K562 (cell line): ENCODE data around the gene NPC1. TPM values are rescaled to one million over a fixed set of nuclear protein-coding genes. Genes with fewer than 3 reads are reported as not detected.

ENCODE experiments used
- BCOR ChIP-seq: fragments of 450-650 bp; IDR thresholded peaks from 2 replicates; pipeline ENCODE4 v1.6.1; 2016
- BRF1 ChIP-seq: IDR thresholded peaks from 3 replicates; pipeline ENCODE4 v1.6.1; 2011; ENCODE audit warnings: borderline replicate concordance, mild to moderate bottlenecking; ENCODE audit not compliant: insufficient read length; ENCODE audit errors: extremely low read depth
- CEBPB ChIP-seq: fragments of 450-650 bp; IDR thresholded peaks from 2 replicates; pipeline ENCODE4 v1.6.1; 2016; ENCODE audit warnings: missing genetic modification characterization, missing compliant biosample characterization
- CHAMP1 ChIP-seq: fragments of 450-650 bp; IDR thresholded peaks from 2 replicates; pipeline ENCODE4 v1.6.1; 2016; ENCODE audit warnings: mild to moderate bottlenecking
- DDX20 ChIP-seq: fragments of 450-650 bp; IDR thresholded peaks from 2 replicates; pipeline ENCODE4 v1.6.1; 2016; ENCODE audit warnings: missing genetic modification characterization, low read depth, mild to moderate bottlenecking, missing compliant biosample characterization, moderate library complexity
- DNMT1 ChIP-seq: fragments of 450-650 bp; IDR thresholded peaks from 2 replicates; pipeline ENCODE4 v1.6.1; 2016; ENCODE audit warnings: antibody characterized with exemption, mild to moderate bottlenecking
- ETS2 ChIP-seq: IDR thresholded peaks from 2 replicates; pipeline ENCODE4 v1.6.1; 2016; ENCODE audit warnings: borderline replicate concordance, missing genetic modification characterization, mild to moderate bottlenecking, moderate library complexity, missing compliant biosample characterization; ENCODE audit not compliant: poor library complexity, severe bottlenecking
- GABPA ChIP-seq: fragments of 200-800 bp; sonication (Bioruptor generic); conservative IDR thresholded peaks from 2 replicates; pipeline ENCODE4 v1.6.1; 2016; ENCODE audit warnings: low read depth, missing genetic modification characterization, missing compliant biosample characterization
- MEF2A ChIP-seq: IDR thresholded peaks from 2 replicates; pipeline ENCODE4 v1.6.1; 2011; ENCODE audit warnings: low read depth, mild to moderate bottlenecking, low read length, moderate library complexity; ENCODE audit not compliant: control insufficient read depth
- MTA2 ChIP-seq: fragments of 450-650 bp; IDR thresholded peaks from 2 replicates; pipeline ENCODE4 v1.6.1; 2016; ENCODE audit warnings: low read depth
- NUFIP1 ChIP-seq: fragments of 450-650 bp; IDR thresholded peaks from 2 replicates; pipeline ENCODE4 v1.6.1; 2018; ENCODE audit not compliant: partially characterized antibody
- PHB ChIP-seq: fragments of 250-450 bp; sonication (Bioruptor Pico); IDR thresholded peaks from 2 replicates; pipeline ENCODE4 v1.5.0; 2021
- RBBP5 ChIP-seq: fragments of 200-600 bp; sonication (generic); IDR thresholded peaks from 2 replicates; pipeline ENCODE4 v1.6.1; 2012; ENCODE audit warnings: borderline replicate concordance, mild to moderate bottlenecking, low read length, control low read depth, inconsistent platforms; ENCODE audit not compliant: insufficient read depth, poor library complexity, severe bottlenecking
- RBM22 ChIP-seq: fragments of 200-400 bp; formaldehyde crosslinking; IDR thresholded peaks from 2 replicates; pipeline ENCODE4 v1.6.1; 2018; ENCODE audit warnings: low read length, low read depth; ENCODE audit not compliant: poor library complexity, severe bottlenecking
- RNF2 ChIP-seq: sonication (generic); IDR thresholded peaks from 2 replicates; pipeline ENCODE4 v1.6.1; 2016
- SMARCA5 ChIP-seq: fragments of 450-650 bp; IDR thresholded peaks from 2 replicates; pipeline ENCODE4 v1.6.1; 2016
- SOX6 ChIP-seq: fragments of 450-650 bp; IDR thresholded peaks from 2 replicates; pipeline ENCODE4 v1.6.1; 2014; ENCODE audit warnings: mild to moderate bottlenecking
- YY1 ChIP-seq, 3 experiments: IDR thresholded peaks; 2 replicates each; pipeline ENCODE4 v1.6.1; 2011; ENCODE audit warnings: low read length in 2 of 3, mild to moderate bottlenecking in 2 of 3, moderate library complexity in 2 of 3, borderline replicate concordance in 1 of 3, control low read depth in 1 of 3, low read depth in 1 of 3; ENCODE audit not compliant: insufficient read depth in 3 of 3, insufficient replicate concordance in 2 of 3, control insufficient read depth in 1 of 3, insufficient read length in 1 of 3; ENCODE audit errors: extremely low read depth in 1 of 3
- ZNF316 ChIP-seq: fragments of 450-650 bp; IDR thresholded peaks from 2 replicates; pipeline ENCODE4 v1.6.1; 2016
- ZNF57 ChIP-seq: fragments of 450-650 bp; formaldehyde crosslinking; IDR thresholded peaks from 2 replicates; pipeline ENCODE4 v1.4.0; 2020; ENCODE audit warnings: mild to moderate bottlenecking, moderate library complexity
- polyA plus RNA-seq, 8 experiments: library from polyadenylated mRNA; depleted of rRNA in 4 of 8; stranded (reverse) in 5 of 8; unstranded in 3 of 8; fragments of >200 nt; fragmentation: Nextera tagmentation in 2 of 8; fragmentation: Illumina TruSeq in 1 of 8; extraction: Ambion mirVana in 2 of 8; extraction: Trizol in 1 of 8; gene quantifications; 2 replicates each; pipeline versions ENCODE4 v1.2.1 to v1.2.3, GENCODE V29; 2011 to 2014; ENCODE audit warnings: inconsistent platforms in 1 of 8, missing spikeins in 1 of 8
- total RNA-seq, 7 experiments: library from RNA; depleted of rRNA in 6 of 7; stranded (reverse); fragments of >200 nt in 6 of 7; fragmentation: Illumina TruSeq in 2 of 7; extraction: Trizol in 2 of 7; gene quantifications; 2 replicates each; pipeline versions ENCODE4 v1.2.1 to v1.2.3, GENCODE V29; 2011 to 2021; ENCODE audit warnings: low replicate concordance in 1 of 7
- TF ChIP-seq, protein P1 (sequence below): fragments of 150-350 bp; IDR thresholded peaks from 2 replicates; pipeline ENCODE4 v1.6.1; 2014; ENCODE audit warnings: low read depth, mild to moderate bottlenecking, low read length, borderline replicate concordance
- TF ChIP-seq, protein P2 (sequence below): sonication (generic); formaldehyde crosslinking; IDR thresholded peaks from 2 replicates; pipeline ENCODE4 v1.9.0; 2022; ENCODE audit warnings: mild to moderate bottlenecking, missing genetic modification reagents

Gene NPC1
- total and polyA plus RNA-seq, 9 of the 15 experiments (the other 6 are each of a cell fraction or from before 2014, with no cell fraction given) = 17.1 to 45.9 (median 27.6) TPM

DNA sequence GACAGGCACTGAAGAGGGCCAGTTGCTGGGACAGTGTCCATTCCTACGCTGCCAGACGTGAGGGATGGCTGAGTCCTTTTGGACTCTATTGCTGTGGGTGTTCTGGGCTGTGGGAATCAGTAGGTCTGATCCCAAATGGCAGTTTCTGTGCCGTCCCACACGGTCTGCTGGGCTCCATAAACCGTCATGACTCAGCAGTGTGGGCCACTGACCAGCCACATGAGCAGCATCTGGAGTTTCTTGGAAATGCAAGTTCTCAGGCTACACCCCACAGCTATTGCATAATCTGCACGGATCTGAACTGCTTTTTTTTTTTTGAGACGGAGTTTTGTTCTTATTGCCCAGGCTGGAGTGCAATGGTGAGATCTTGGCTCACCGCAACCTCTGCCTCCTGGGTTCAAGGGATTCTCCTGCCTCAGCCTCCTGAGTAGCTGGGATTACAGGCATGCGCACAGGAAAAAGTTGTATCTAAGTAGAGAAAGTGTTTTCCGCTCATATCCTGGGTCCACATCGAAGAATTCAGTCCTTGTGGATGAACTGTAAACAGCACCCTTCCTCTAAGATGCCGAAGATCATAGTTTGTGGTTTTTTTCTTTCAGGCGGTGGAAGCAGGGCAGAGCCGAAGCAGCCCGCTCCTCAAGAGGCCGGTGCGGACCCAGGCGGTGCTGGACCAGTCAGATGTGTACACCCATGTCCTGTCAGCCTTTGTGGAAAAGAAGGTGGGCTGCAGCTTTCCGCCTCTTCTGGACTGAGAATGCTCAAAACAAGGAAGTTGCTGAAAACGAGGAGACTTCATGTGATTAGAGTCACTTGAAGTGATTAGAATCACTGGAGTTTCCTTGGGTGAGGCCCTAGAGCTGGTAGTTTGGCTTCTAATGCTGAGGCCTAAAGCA is 57.5 kb downstream of the NPC1 start (continued):
- no peak for TF ChIP-seq DNMT1
- peak; percentile 73 for TF ChIP-seq BCOR
- peak; percentile 72; the same call in 1 of the 2 replicates for TF ChIP-seq RNF2
- TF ChIP-seq, protein P1, sequence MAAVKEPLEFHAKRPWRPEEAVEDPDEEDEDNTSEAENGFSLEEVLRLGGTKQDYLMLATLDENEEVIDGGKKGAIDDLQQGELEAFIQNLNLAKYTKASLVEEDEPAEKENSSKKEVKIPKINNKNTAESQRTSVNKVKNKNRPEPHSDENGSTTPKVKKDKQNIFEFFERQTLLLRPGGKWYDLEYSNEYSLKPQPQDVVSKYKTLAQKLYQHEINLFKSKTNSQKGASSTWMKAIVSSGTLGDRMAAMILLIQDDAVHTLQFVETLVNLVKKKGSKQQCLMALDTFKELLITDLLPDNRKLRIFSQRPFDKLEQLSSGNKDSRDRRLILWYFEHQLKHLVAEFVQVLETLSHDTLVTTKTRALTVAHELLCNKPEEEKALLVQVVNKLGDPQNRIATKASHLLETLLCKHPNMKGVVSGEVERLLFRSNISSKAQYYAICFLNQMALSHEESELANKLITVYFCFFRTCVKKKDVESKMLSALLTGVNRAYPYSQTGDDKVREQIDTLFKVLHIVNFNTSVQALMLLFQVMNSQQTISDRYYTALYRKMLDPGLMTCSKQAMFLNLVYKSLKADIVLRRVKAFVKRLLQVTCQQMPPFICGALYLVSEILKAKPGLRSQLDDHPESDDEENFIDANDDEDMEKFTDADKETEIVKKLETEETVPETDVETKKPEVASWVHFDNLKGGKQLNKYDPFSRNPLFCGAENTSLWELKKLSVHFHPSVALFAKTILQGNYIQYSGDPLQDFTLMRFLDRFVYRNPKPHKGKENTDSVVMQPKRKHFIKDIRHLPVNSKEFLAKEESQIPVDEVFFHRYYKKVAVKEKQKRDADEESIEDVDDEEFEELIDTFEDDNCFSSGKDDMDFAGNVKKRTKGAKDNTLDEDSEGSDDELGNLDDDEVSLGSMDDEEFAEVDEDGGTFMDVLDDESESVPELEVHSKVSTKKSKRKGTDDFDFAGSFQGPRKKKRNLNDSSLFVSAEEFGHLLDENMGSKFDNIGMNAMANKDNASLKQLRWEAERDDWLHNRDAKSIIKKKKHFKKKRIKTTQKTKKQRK = no peak
- TF ChIP-seq NUFIP1 = no peak
- TF ChIP-seq SMARCA5 = 0 out of 2 replicates have a peak, but pooled peaks have one; percentile 11
- no peak for TF ChIP-seq RBM22
- no peak for TF ChIP-seq ETS2 (tag)
- TF ChIP-seq YY1 (IDR thresholded peaks at IDR 0.05; ENCODE audit: borderline replicate concordance in 1 of 3, control insufficient read depth in 1 of 3, extremely low read depth in 1 of 3, insufficient read depth in 3 of 3, insufficient read length in 1 of 3, insufficient replicate concordance in 2 of 3, low read depth in 1 of 3, low read length in 2 of 3) = peak in 1 of 3 experiments; percentile 42
- TF ChIP-seq CHAMP1 = no peak
- peak; percentile 99 for TF ChIP-seq ZNF316
- TF ChIP-seq PHB = no peak
- TF ChIP-seq, protein P2, sequence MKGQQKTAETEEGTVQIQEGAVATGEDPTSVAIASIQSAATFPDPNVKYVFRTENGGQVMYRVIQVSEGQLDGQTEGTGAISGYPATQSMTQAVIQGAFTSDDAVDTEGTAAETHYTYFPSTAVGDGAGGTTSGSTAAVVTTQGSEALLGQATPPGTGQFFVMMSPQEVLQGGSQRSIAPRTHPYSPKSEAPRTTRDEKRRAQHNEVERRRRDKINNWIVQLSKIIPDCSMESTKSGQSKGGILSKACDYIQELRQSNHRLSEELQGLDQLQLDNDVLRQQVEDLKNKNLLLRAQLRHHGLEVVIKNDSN = no peak
- no peak for TF ChIP-seq GABPA
- no peak for TF ChIP-seq RBBP5
- TF ChIP-seq MEF2A = no peak
- no peak for TF ChIP-seq ZNF57 (CRISPR knock-in tag)
- TF ChIP-seq MTA2 = 0 out of 2 replicates have a peak, but pooled peaks have one; percentile 49
- no peak for TF ChIP-seq BRF1
- TF ChIP-seq DDX20 (tag) = no peak
- peak; percentile 81 for TF ChIP-seq SOX6
- peak; percentile 100 for TF ChIP-seq CEBPB (tag)
